GM21447 (cell line): ENCODE measurements around the gene SCYL2.
A peak's percentile ranks its signal among the peaks of the same experiment; 100 is the strongest.
"Not testable (repeated sequence)": the region's sequence is repeated elsewhere in the genome, so short reads cannot be mapped to it uniquely, and the experiment has no call there.

Source experiments
- ATAC-seq: cut with Tn5 transposase; IDR thresholded peaks from one replicate; pipeline ENCODE4 v1.9.1; 2021; ENCODE audit not compliant: unreplicated experiment

The SCYL2 gene

DNA sequence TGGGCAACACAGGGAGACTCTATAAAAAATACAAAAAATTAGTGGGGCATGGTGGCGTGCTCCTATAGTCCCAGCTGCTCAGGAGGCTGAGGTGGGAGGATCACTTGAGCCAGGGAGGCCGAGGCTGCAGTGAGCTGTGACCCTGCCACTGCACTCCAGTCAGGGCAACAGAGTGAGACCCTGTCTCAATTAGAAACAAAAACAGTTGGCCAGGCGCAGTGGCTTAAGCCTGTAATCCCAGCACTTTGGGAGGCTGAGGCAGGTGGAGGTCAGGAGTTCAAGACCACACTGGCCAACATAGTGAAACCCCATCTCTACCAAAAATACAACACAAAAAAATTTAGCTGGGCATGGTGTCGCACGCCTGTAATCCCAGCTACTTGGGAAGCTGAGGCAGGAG, 1.9 kb upstream of the SCYL2 start:
- not testable (repeated sequence) for ATAC-seq

DNA sequence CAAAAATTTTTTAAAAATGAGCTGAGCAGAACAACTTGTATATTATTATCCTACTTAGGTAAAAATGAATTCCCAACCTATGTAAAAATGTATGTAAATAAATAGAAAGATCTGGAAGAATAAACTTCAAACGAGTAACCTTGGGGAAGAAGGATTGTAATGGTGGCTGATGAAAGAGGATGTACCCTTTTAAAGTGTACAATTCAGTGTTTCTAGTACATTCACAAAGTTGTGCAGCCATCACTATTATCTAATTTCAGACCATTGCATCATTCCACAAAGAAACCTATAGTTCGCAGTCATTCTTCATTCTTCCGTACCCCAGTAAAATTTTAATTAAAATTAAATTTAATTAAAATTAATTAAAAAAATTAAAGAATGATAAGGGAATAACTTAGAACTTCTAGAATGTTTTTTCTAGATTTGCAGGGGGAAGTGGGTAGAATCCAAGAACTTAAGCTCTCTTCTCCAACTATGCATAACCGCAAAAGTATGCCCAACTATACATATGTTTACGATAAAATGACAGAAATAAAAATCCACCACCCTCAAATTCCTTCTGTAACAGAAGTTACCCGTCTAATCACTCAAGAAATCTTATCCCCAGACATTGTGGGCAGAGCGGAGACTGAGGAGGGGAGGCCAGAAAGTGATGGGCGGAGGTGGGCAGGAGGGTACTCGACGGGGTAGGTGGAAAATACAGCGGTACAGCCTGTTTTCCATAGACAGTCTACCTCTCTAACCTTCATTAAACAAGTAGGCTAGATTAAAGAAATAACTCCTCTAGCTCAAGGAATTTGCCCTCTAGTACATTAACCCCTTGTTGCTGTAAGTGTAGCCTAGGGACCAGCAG, 1.0 kb upstream of the SCYL2 start:
- ATAC-seq: peak; percentile 6

- ATAC-seq: peak; percentile 82
Measured at GRCh38 chr12:100266585-100266834, 467 bp upstream of the SCYL2 start.

- peak; percentile 15 for ATAC-seq
Measured at GRCh38 chr12:100267603-100268281, 765 bp downstream of the SCYL2 start.

- ATAC-seq: no peak
Measured at GRCh38 chr12:100268835-100269564, 2.0 kb downstream of the SCYL2 start.

DNA sequence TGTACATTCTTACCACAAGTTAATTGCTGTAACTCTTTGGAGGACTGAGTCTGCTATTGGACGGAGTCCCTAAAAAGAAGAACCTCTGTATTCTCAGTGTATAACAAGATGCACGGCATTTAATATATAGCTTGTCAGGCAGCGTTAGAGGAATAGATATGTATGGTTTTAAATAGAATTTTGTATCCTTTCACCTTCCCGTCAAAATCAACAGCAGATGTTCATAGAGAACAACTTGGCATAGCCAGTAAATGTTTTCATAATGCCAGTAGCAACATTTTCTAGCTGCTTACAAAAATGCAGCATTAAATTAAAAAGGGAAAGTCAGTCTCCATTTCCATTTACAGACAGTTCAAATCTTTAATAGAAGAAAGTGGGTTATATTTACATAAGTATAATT, 6.8 kb downstream of the SCYL2 start:
- no peak for ATAC-seq

- ATAC-seq: no peak
Measured at GRCh38 chr12:100274291-100274690, 7.3 kb downstream of the SCYL2 start.

DNA sequence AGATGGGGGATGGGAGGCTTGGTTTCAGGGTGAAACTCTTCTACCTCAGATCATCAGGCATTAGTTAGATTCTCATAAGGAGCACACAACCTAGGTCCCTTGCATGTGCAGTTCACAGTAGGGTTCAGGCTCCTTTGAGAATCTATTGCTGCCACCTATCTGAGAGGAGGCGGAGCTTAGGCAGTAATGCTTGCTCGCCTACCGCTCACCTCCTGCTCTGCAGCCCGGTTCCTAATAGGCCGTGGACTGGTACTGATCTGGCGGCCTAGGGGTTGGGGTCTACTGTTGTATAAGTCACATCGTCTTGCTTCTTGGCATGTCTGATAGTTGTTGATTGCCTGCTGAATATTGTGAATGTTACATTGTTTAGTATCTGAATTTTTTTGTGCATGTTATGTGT, 12.2 kb downstream of the SCYL2 start:
- ATAC-seq: no peak

GRCh38 chr12:100279607-100280244, 12.7 kb downstream of the SCYL2 start:
- ATAC-seq: no peak

GRCh38 chr12:100284556-100284955, 17.6 kb downstream of the SCYL2 start:
- ATAC-seq: not testable (repeated sequence)

DNA sequence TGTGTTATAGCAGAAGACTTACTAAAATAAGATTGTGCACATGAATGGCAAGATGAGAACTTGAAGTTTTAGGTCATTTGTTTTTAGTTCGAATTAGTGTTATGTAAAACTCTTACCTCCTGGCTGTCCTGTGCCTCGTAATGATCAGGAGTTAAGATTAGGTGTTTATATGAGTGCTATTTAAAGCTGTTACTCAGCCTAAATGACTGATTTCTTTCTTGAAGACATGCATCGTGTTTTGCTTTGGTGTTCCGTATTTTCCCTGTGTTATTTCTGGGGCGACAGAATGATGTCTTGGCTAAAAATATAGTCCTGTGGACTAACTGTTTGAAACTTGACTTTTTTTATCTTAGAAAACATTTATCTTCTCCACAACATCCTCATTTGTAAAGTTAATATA, 22.1 kb downstream of the SCYL2 start:
- no peak for ATAC-seq

DNA sequence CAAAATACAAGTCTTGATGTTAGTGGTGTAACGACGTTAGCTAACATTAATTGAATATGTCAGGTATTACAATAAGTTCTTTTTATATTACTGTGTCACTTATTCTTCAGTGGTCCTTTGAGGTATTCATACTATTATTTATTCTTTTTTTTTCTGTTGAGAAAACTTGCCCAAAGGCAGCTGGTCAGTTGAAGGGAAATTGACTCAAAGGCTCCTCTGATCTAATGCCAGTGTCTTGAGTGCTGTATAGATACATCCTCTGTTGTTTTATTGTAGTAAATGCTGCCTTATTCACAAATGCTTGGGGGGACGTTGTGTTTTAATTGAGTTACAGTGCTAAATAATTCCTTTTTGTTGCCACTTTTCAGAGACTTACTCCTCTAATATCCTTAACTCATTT, 23.0 kb downstream of the SCYL2 start:
- ATAC-seq: no peak

- ATAC-seq: no peak
Measured at GRCh38 chr12:100293017-100293416, 26.0 kb downstream of the SCYL2 start.

GRCh38 chr12:100294366-100294765, 27.4 kb downstream of the SCYL2 start:
- ATAC-seq: not testable (repeated sequence)

DNA sequence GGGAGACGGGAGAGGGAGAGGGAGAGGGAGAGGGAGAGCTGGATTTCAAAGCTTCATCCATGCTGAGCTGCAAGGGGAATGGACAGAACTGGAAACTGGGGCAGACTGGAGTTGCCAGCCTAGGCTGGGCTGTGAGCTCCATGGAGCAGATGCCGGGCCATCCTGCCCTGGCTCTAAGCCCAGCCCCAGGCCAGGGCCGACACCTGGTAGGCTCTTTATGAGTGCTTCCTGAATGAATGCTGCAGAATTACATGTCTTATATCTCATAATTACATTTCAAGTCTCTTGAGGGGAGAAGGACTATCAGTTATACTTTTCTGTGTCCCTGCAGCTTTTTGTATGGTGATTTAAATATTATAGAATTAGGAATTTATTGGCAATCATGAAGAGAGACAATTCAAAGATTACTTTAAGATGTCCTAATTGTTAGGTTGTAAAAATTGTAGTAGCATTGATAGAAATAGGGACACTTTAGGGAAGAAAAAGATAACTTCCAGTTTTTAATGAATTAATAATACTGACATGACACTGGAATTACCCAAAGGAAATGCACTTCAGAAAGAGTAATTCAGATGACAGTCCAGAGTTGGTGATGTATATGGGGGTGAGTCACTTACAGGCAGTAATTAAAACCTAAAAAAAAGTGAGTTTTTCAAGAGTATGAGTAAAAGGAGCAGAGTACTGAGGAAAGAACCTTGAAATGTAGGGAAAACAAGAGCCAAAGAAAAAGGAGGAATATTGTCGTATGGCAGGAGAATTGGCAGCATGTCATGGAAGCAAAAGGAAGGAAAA, 29.0 kb downstream of the SCYL2 start:
- no peak for ATAC-seq

DNA sequence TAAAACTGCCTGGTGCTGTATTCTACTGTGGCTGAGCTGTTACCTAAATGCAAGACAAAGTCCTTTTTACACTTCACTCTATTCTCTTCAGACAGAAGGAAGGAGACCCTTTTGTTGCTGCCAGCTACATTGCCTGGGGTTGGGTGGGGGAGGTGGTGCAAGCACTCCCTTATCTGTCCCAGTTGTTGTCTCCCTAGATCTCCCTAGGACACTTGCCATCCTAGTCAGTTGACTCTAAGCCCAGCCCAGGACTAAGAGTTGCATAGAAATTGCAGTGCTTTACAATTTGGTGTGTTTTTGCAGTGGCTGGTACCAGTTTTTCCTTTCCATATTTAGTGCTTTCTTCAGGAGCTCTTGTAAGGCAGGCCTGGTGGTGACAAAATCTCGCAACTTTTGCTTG, 35.1 kb downstream of the SCYL2 start:
- no peak for ATAC-seq

DNA sequence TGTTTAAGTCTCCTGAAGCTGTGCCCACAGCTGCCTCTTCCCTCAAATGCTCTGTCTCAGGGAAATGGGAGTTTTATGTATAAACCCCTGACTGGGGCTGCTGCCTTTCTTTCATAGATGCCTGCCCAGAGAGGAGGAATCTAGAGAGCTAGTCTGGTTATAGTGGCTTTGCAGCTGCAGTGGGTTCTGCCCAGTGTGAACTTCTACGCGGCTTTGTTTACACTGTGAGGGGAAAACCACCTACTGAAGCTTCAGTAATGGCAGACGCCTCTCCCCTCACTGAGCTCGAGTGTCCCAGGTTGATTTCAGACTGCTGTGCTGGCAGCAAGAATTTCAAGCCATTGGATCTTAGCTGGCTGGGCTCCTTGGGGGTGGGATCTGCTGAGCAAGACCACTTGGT, 36.9 kb downstream of the SCYL2 start:
- no peak for ATAC-seq

DNA sequence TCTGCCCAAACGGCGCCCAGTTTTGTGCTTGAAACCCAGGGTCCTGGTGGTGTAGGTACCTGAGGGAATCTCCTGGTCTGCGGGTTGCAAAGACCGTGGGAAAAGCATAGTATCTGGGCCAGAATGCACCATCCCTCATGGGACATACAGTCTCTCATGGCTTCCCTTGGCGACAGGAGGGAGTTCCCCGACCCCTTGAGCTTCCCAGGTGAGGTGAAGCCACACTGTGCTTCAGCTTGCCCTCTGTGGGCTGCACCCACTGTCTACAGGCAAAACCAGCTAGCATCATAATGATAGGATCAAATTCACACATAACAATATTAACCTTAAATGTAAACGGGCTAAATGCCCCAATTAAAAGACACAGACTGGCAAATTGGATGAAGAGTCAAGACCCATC, 37.4 kb downstream of the SCYL2 start:
- not testable (repeated sequence) for ATAC-seq

- not testable (repeated sequence) for ATAC-seq
Measured at GRCh38 chr12:100308138-100308537, 41.2 kb downstream of the SCYL2 start.

GRCh38 chr12:100311317-100311716, 44.3 kb downstream of the SCYL2 start:
- no peak for ATAC-seq

GRCh38 chr12:100317371-100317770, 50.4 kb downstream of the SCYL2 start:
- no peak for ATAC-seq
